Measurements from ENCODE around the gene ACP5.

The ACP5 gene

DNA sequence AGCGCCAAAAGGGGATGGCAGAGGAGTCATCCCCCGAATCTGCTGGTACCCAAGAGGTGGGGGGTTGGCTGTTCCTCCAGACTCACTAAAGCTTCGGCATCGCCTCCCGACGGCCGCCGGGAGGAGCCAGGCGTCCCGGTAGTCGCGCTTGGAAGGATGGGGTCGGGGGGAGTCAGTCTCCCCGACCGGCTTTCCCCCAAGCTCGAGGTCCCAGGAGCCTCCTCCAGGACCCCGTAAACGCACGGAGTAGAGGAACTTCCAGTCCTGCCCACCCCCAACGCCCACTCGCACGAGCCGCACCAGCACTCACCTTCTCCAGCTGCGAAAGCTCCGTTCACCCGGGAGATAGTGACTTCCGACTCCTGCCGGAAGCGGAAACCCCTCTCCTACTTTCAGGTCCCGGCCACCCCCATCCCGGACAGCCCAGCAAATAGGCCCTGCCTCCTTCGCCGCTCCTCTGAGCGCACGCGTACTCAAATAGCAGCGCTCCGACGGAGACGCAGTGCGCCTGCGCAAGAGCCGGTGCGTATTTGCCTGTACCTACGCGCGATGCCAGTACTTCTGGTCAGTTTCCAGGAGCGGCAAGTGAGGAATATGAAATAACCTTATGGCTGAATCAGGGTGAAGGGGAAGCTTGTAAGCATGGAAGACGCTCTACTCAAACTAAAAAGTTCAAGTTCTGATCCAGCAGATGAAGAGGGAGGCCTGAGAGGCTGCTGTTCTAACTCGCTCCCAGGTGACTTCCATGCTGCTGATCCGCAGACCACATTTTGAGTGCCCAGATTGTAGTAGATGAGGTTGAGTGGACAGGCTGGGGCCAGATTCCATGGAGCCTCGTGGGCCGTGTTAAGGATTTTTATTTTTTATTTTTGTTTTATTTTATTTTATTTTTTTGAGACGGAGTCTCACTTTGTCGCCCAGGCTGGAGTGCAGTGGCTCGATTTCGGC, 18.3 kb downstream of the ACP5 start, which contains the start of gene ELOF1:
TSS of gene ELOF1 (minus strand) at position 350 of the 948 bp plus-strand sequence. CDS start 4,883 bp downstream, outside the sequence.
- Histone ChIP-seq H2BK120ac (ENCODE audit: low read depth, low read length) (no peak within 1 kb of the TSS), H3K36me3 (ENCODE audit: control insufficient read depth, insufficient read depth, low read length) (no peaks in the 10 kb centered on the region), H2AK5ac (ENCODE audit: low read length) (no peak within 1 kb of the TSS), H2BK5ac (ENCODE audit: low read length) (no peak within 1 kb of the TSS), H3K27ac (ENCODE audit: low read depth, low read length) (no peak within 1 kb of the TSS), H3K23ac (ENCODE audit: low read length) (no peak within 1 kb of the TSS), H3K4me2 (ENCODE audit: low read length) (peak within 1 kb of the TSS; percentile 94), H3K27me3 (ENCODE audit: insufficient read depth, low read length, poor library complexity) (no peaks in the 10 kb centered on the region), H3K79me1 (ENCODE audit: low read length) (peaks cover 15% of the 10 kb centered on the region), H3K56ac (ENCODE audit: low read length) (peak within 1 kb of the TSS; percentile 97), H3K9ac (ENCODE audit: low read length) (peak within 1 kb of the TSS; percentile 87), H3K4me1 (ENCODE audit: control insufficient read depth, low read depth, low read length) (peaks cover 3% of the 10 kb centered on the region), H3K4me3 (ENCODE audit: low read length) (peak within 1 kb of the TSS; percentile 73), H2BK15ac (replicated peaks; ENCODE audit: low read depth) (no peak within 1 kb of the TSS), H4K8ac (ENCODE audit: low read depth, low read length) (no peak within 1 kb of the TSS), H4K5ac (ENCODE audit: low read length) (no peak within 1 kb of the TSS), H3K79me2 (ENCODE audit: control insufficient read depth, insufficient read depth, low read length) (peaks cover 22% of the 10 kb centered on the region), H3K4ac (ENCODE audit: low read depth, low read length) (no peak within 1 kb of the TSS), H3K18ac (ENCODE audit: low read length) (peak within 1 kb of the TSS; percentile 33)
- DNase-seq: peak; percentile 99
- no CpG with 5 or more reads among the region's 57 CpGs for WGBS (ENCODE audit: extremely low coverage, insufficient coverage, low lambda C conversion rate)

GRCh38 chr19:11556634-11557420, 20.6 kb downstream of the ACP5 start:
- H3K27ac ChIP-seq (ENCODE audit: low read depth, low read length): no peak overlapping the region
- H3K4me3 ChIP-seq (ENCODE audit: low read length): no peak overlapping the region
- no peak overlapping the region for H3K9ac ChIP-seq (ENCODE audit: low read length)
- H3K4me2 ChIP-seq (ENCODE audit: low read length): no peak overlapping the region
- H2BK120ac ChIP-seq (ENCODE audit: low read depth, low read length): no peak overlapping the region
- WGBS (ENCODE audit: extremely low coverage, insufficient coverage, low lambda C conversion rate): no CpG with 5 or more reads among the region's 4 CpGs
- H3K56ac ChIP-seq (ENCODE audit: low read length): no peak overlapping the region
- H3K4me1 ChIP-seq (ENCODE audit: control insufficient read depth, low read depth, low read length): peaks cover 3% of the 10 kb centered on the region
- peaks cover 15% of the 10 kb centered on the region for H3K79me1 ChIP-seq (ENCODE audit: low read length)
- no peak overlapping the region for H2BK15ac ChIP-seq (replicated peaks; ENCODE audit: low read depth)
- H3K23ac ChIP-seq (ENCODE audit: low read length): no peak overlapping the region
- H3K18ac ChIP-seq (ENCODE audit: low read length): no peak overlapping the region
- peaks cover 22% of the 10 kb centered on the region for H3K79me2 ChIP-seq (ENCODE audit: control insufficient read depth, insufficient read depth, low read length)
- H4K8ac ChIP-seq (ENCODE audit: low read depth, low read length): no peak overlapping the region
- H3K4ac ChIP-seq (ENCODE audit: low read depth, low read length): no peak overlapping the region
- no peak for DNase-seq
- H4K5ac ChIP-seq (ENCODE audit: low read length): no peak overlapping the region
- no peak overlapping the region for H2AK5ac ChIP-seq (ENCODE audit: low read length)
- no peaks in the 10 kb centered on the region for H3K27me3 ChIP-seq (ENCODE audit: insufficient read depth, low read length, poor library complexity)
- no peak overlapping the region for H2BK5ac ChIP-seq (ENCODE audit: low read length)
- no peaks in the 10 kb centered on the region for H3K36me3 ChIP-seq (ENCODE audit: control insufficient read depth, insufficient read depth, low read length)

DNA sequence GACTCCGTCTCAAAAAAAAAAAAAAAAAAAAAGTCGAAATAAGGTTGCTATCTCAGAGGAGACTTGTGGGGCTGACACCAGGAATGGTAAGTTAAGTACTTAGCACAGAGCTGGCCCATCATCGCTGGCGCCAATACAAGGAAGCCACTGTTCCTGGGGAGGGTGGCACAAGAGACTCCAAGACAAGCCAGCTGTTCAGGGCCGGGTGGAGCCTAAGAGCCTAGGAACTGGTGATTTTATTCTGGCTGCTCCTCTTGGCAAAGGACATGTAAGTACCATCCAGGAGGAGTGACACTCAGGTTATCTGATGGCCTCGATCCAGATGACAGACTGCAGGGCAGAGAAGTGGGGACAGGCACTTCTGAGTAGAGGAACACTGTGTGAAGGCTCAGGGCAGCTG, 22.2 kb downstream of the ACP5 start:
- H3K23ac ChIP-seq (ENCODE audit: low read length): no peak overlapping the region
- no peak overlapping the region for H3K4me3 ChIP-seq (ENCODE audit: low read length)
- H3K9ac ChIP-seq (ENCODE audit: low read length): no peak overlapping the region
- H3K79me1 ChIP-seq (ENCODE audit: low read length): peaks cover 15% of the 10 kb centered on the region
- no peak overlapping the region for H2BK15ac ChIP-seq (replicated peaks; ENCODE audit: low read depth)
- H2BK120ac ChIP-seq (ENCODE audit: low read depth, low read length): no peak overlapping the region
- H3K27me3 ChIP-seq (ENCODE audit: insufficient read depth, low read length, poor library complexity): no peaks in the 10 kb centered on the region
- H2AK5ac ChIP-seq (ENCODE audit: low read length): no peak overlapping the region
- peaks cover 22% of the 10 kb centered on the region for H3K79me2 ChIP-seq (ENCODE audit: control insufficient read depth, insufficient read depth, low read length)
- no peaks in the 10 kb centered on the region for H3K36me3 ChIP-seq (ENCODE audit: control insufficient read depth, insufficient read depth, low read length)
- H3K4me2 ChIP-seq (ENCODE audit: low read length): no peak overlapping the region
- no peak overlapping the region for H3K56ac ChIP-seq (ENCODE audit: low read length)
- H3K4me1 ChIP-seq (ENCODE audit: control insufficient read depth, low read depth, low read length): peaks cover 3% of the 10 kb centered on the region
- DNase-seq: no peak
- no peak overlapping the region for H2BK5ac ChIP-seq (ENCODE audit: low read length)
- no peak overlapping the region for H4K5ac ChIP-seq (ENCODE audit: low read length)
- H3K4ac ChIP-seq (ENCODE audit: low read depth, low read length): no peak overlapping the region
- WGBS (ENCODE audit: extremely low coverage, insufficient coverage, low lambda C conversion rate): no CpG with 5 or more reads among the region's 6 CpGs
- no peak overlapping the region for H3K18ac ChIP-seq (ENCODE audit: low read length)
- H3K27ac ChIP-seq (ENCODE audit: low read depth, low read length): no peak overlapping the region
- H4K8ac ChIP-seq (ENCODE audit: low read depth, low read length): no peak overlapping the region

DNA sequence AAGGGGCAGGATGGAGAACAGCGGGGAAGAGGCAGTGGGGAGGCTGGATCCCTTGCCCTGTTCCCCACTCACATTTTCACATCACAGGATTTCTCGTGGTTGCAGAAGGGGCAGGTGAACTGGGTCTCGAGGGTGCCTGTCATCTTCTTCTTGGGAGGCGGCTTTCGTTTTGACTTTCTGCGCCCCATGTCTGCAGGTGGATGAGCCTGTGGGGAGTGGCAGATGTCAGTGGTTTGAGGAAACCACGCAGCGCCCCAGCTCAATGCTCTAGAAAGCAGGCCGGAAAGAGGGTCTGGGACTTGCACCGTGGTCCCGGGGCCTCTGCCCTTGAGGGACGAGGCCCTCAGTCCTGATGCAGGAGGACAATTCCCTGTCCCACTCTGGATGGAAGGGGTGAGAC, 23.3 kb downstream of the ACP5 start:
- Histone ChIP-seq H2AK5ac (ENCODE audit: low read length) (no peak overlapping the region), H2BK120ac (ENCODE audit: low read depth, low read length) (no peak overlapping the region), H3K23ac (ENCODE audit: low read length) (no peak overlapping the region), H3K18ac (ENCODE audit: low read length) (no peak overlapping the region), H3K4ac (ENCODE audit: low read depth, low read length) (no peak overlapping the region), H3K56ac (ENCODE audit: low read length) (no peak overlapping the region), H2BK5ac (ENCODE audit: low read length) (no peak overlapping the region), H3K27me3 (ENCODE audit: insufficient read depth, low read length, poor library complexity) (no peaks in the 10 kb centered on the region), H3K4me3 (ENCODE audit: low read length) (no peak overlapping the region), H3K36me3 (ENCODE audit: control insufficient read depth, insufficient read depth, low read length) (no peaks in the 10 kb centered on the region), H3K79me1 (ENCODE audit: low read length) (peaks cover 15% of the 10 kb centered on the region), H3K4me1 (ENCODE audit: control insufficient read depth, low read depth, low read length) (peaks cover 3% of the 10 kb centered on the region), H3K4me2 (ENCODE audit: low read length) (no peak overlapping the region), H3K9ac (ENCODE audit: low read length) (no peak overlapping the region), H4K8ac (ENCODE audit: low read depth, low read length) (no peak overlapping the region), H2BK15ac (replicated peaks; ENCODE audit: low read depth) (no peak overlapping the region), H4K5ac (ENCODE audit: low read length) (no peak overlapping the region), H3K27ac (ENCODE audit: low read depth, low read length) (no peak overlapping the region), H3K79me2 (ENCODE audit: control insufficient read depth, insufficient read depth, low read length) (peaks cover 22% of the 10 kb centered on the region)
- WGBS (ENCODE audit: extremely low coverage, insufficient coverage, low lambda C conversion rate): no CpG with 5 or more reads among the region's 12 CpGs
- no peak for DNase-seq

DNA sequence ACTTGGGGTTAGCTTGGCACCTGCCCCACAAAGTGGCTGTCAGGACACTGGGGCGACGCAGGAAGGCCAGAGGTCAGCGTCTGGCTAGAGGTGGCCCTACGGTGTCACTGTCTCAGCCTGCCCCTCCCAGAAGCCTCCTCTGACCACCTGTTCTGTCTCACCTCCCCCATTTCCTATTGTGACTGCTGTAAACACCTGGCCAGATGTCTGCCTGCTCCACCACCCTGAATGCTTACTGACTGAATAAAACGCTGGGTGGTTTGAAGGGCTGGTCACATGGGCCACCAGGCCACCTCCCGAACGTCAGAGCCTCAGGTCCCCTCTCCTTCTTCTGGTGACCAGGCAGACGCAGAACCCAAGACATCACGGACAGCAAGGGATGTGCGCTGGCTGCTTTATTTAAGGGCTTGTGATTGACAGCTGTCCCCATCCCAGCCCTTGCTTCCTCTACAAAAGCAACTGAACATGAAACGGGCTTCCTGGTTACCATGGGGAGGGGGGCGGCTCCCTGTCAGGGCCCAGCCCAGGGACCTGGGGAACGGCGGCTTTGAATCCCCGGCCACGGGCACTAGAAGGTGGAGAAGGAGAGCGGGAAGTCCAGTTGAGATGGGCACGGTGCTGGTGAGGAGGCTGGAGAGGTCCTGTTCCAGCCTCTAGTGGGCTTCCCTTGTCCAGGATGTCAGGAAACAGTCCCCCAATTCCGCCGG, 24.6 kb downstream of the ACP5 start:
- no peaks in the 10 kb centered on the region for H3K36me3 ChIP-seq (ENCODE audit: control insufficient read depth, insufficient read depth, low read length)
- no peak overlapping the region for H2BK5ac ChIP-seq (ENCODE audit: low read length)
- H4K5ac ChIP-seq (ENCODE audit: low read length): no peak overlapping the region
- H3K18ac ChIP-seq (ENCODE audit: low read length): no peak overlapping the region
- H3K27ac ChIP-seq (ENCODE audit: low read depth, low read length): no peak overlapping the region
- peaks cover 12% of the 10 kb centered on the region for H3K79me1 ChIP-seq (ENCODE audit: low read length)
- no peak overlapping the region for H3K23ac ChIP-seq (ENCODE audit: low read length)
- DNase-seq: no peak
- H3K4me1 ChIP-seq (ENCODE audit: control insufficient read depth, low read depth, low read length): peaks cover under 1% of the 10 kb centered on the region
- H2BK15ac ChIP-seq (replicated peaks; ENCODE audit: low read depth): no peak overlapping the region
- no peak overlapping the region for H3K4ac ChIP-seq (ENCODE audit: low read depth, low read length)
- H3K4me2 ChIP-seq (ENCODE audit: low read length): no peak overlapping the region
- H3K27me3 ChIP-seq (ENCODE audit: insufficient read depth, low read length, poor library complexity): no peaks in the 10 kb centered on the region
- WGBS (ENCODE audit: extremely low coverage, insufficient coverage, low lambda C conversion rate): no CpG with 5 or more reads among the region's 20 CpGs
- no peak overlapping the region for H2BK120ac ChIP-seq (ENCODE audit: low read depth, low read length)
- H3K79me2 ChIP-seq (ENCODE audit: control insufficient read depth, insufficient read depth, low read length): peaks cover 11% of the 10 kb centered on the region
- H2AK5ac ChIP-seq (ENCODE audit: low read length): no peak overlapping the region
- no peak overlapping the region for H4K8ac ChIP-seq (ENCODE audit: low read depth, low read length)
- no peak overlapping the region for H3K9ac ChIP-seq (ENCODE audit: low read length)
- no peak overlapping the region for H3K56ac ChIP-seq (ENCODE audit: low read length)
- no peak overlapping the region for H3K4me3 ChIP-seq (ENCODE audit: low read length)
